ENCODE data around the gene SLC2A4. TPM values are rescaled to one million over a fixed set of nuclear protein-coding genes. Genes with fewer than 3 reads are reported as not detected.

The SLC2A4 gene
- total and polyA plus RNA-seq, 2 donors (not counting 1 experiment from before 2014, with no cell fraction given): under 0.01 to 0.19 TPM

- Histone ChIP-seq H3K79me2 (ENCODE audit: control insufficient read depth, insufficient read depth, low read length) (peaks cover 48% of the 10 kb centered on the region), H3K27me3 (ENCODE audit: control insufficient read depth, insufficient read depth, low read length) (no peaks in the 10 kb centered on the region), H4K20me1 (ENCODE audit: control insufficient read depth, extremely low read depth, insufficient read depth, low read length) (no peaks in the 10 kb centered on the region), H3K9ac (ENCODE audit: insufficient read depth, low read length) (no peak overlapping the region), H3K4me2 (ENCODE audit: extremely low read depth, insufficient read depth, low read length) (no peak overlapping the region), H3K4me3 (replicated peaks in 1 of 4; ENCODE audit: control extremely low read depth in 1 of 4, insufficient read depth in 1 of 4, low read depth in 3 of 4, low read length in 4 of 4) (no peak overlapping the region), H3K27ac (ENCODE audit: insufficient read depth, low read length) (no peak overlapping the region), H3K36me3 (ENCODE audit: control insufficient read depth, insufficient read depth, low read length) (peaks cover 31% of the 10 kb centered on the region), H3K4me1 (ENCODE audit: control insufficient read depth, extremely low read depth, insufficient read depth, low read length) (peaks cover 8% of the 10 kb centered on the region), H3K9me3 (ENCODE audit: control insufficient read depth, insufficient read depth, low read depth, low read length) (no peaks in the 10 kb centered on the region), H2AFZ (ENCODE audit: low read length) (no peak overlapping the region)
- TF ChIP-seq EZH2 (IDR thresholded peaks at IDR 0.05; ENCODE audit: low read length, missing control alignments): no peak
- no peak for TF ChIP-seq CTCF (conservative IDR thresholded peaks at IDR 0.05 in 1 of 2, IDR thresholded peaks at IDR 0.05 in 1 of 2; ENCODE audit: low read depth in 1 of 2, low read length in 2 of 2)
- no peak for DNase-seq (ENCODE audit: low read depth in 2 of 2)
Measured at GRCh38 chr17:7312432-7313087, 31.0 kb downstream of the SLC2A4 start.

- Histone ChIP-seq H3K36me3 (ENCODE audit: control insufficient read depth, insufficient read depth, low read length) (peaks cover 32% of the 10 kb centered on the region), H3K27ac (ENCODE audit: insufficient read depth, low read length) (peak overlapping the region; percentile 37), H3K9ac (ENCODE audit: insufficient read depth, low read length) (no peak overlapping the region), H3K4me1 (ENCODE audit: control insufficient read depth, extremely low read depth, insufficient read depth, low read length) (peaks cover 8% of the 10 kb centered on the region), H4K20me1 (ENCODE audit: control insufficient read depth, extremely low read depth, insufficient read depth, low read length) (no peaks in the 10 kb centered on the region), H3K27me3 (ENCODE audit: control insufficient read depth, insufficient read depth, low read length) (no peaks in the 10 kb centered on the region), H3K4me3 (replicated peaks in 1 of 4; ENCODE audit: control extremely low read depth in 1 of 4, insufficient read depth in 1 of 4, low read depth in 3 of 4, low read length in 4 of 4) (peak overlapping the region in 1 of 4 experiments; percentile 1), H2AFZ (ENCODE audit: low read length) (no peak overlapping the region), H3K4me2 (ENCODE audit: extremely low read depth, insufficient read depth, low read length) (no peak overlapping the region), H3K79me2 (ENCODE audit: control insufficient read depth, insufficient read depth, low read length) (peaks cover 41% of the 10 kb centered on the region), H3K9me3 (ENCODE audit: control insufficient read depth, insufficient read depth, low read depth, low read length) (no peaks in the 10 kb centered on the region)
- no peak for DNase-seq (ENCODE audit: low read depth in 2 of 2)
- TF ChIP-seq CTCF (conservative IDR thresholded peaks at IDR 0.05 in 1 of 2, IDR thresholded peaks at IDR 0.05 in 1 of 2; ENCODE audit: low read depth in 1 of 2, low read length in 2 of 2) (peak in 1 of 2 donors; percentile 12), EZH2 (IDR thresholded peaks at IDR 0.05; ENCODE audit: low read length, missing control alignments) (no peak)
Measured at GRCh38 chr17:7313088-7313889, 31.8 kb downstream of the SLC2A4 start.

- TF ChIP-seq EZH2 (IDR thresholded peaks at IDR 0.05; ENCODE audit: low read length, missing control alignments): no peak
- TF ChIP-seq CTCF (conservative IDR thresholded peaks at IDR 0.05 in 1 of 2, IDR thresholded peaks at IDR 0.05 in 1 of 2; ENCODE audit: low read depth in 1 of 2, low read length in 2 of 2): no peak
- Histone ChIP-seq H3K9ac (ENCODE audit: insufficient read depth, low read length) (peak overlapping the region; percentile 85), H3K9me3 (ENCODE audit: control insufficient read depth, insufficient read depth, low read depth, low read length) (no peaks in the 10 kb centered on the region), H3K27me3 (ENCODE audit: control insufficient read depth, insufficient read depth, low read length) (no peaks in the 10 kb centered on the region), H2AFZ (ENCODE audit: low read length) (no peak overlapping the region), H3K79me2 (ENCODE audit: control insufficient read depth, insufficient read depth, low read length) (peaks cover 33% of the 10 kb centered on the region), H4K20me1 (ENCODE audit: control insufficient read depth, extremely low read depth, insufficient read depth, low read length) (no peaks in the 10 kb centered on the region), H3K4me1 (ENCODE audit: control insufficient read depth, extremely low read depth, insufficient read depth, low read length) (peaks cover 8% of the 10 kb centered on the region), H3K4me3 (replicated peaks in 1 of 4; ENCODE audit: control extremely low read depth in 1 of 4, insufficient read depth in 1 of 4, low read depth in 3 of 4, low read length in 4 of 4) (peak overlapping the region; percentile 66 to 88 (median 74)), H3K4me2 (ENCODE audit: extremely low read depth, insufficient read depth, low read length) (peak overlapping the region; percentile 76), H3K27ac (ENCODE audit: insufficient read depth, low read length) (peak overlapping the region; percentile 75), H3K36me3 (ENCODE audit: control insufficient read depth, insufficient read depth, low read length) (peaks cover 38% of the 10 kb centered on the region)
- DNase-seq (ENCODE audit: low read depth in 2 of 2): no peak
Measured at GRCh38 chr17:7313890-7314718, 32.6 kb downstream of the SLC2A4 start.
